ENCODE data around the gene IQCC.

GRCh38 chr1:32239337-32239736, 33.9 kb downstream of the IQCC start:
- TF ChIP-seq CTCF (IDR thresholded peaks at IDR 0.05; ENCODE audit: poor library complexity) (no peak), EZH2 (IDR thresholded peaks at IDR 0.05; ENCODE audit: borderline replicate concordance) (no peak)

Data from hepatocyte (in vitro differentiated cells).